ENCODE measurements around the gene JAZF1.

Gene JAZF1

GRCh38 chr7:28136420-28136819, 44.2 kb downstream of the JAZF1 start:
- DNase-seq (ENCODE audit: low read depth) = no peak

GRCh38 chr7:28135760-28136159, 44.8 kb downstream of the JAZF1 start:
- no peak for DNase-seq (ENCODE audit: low read depth)

- no peak for DNase-seq (ENCODE audit: low read depth)
These were observed 45.3 kb downstream of the JAZF1 start for GRCh38 chr7:28135315-28135714.

- no peak for DNase-seq (ENCODE audit: low read depth)
These were observed 46.7 kb downstream of the JAZF1 start for GRCh38 chr7:28133872-28134271.

- no peak for DNase-seq (ENCODE audit: low read depth)
These were observed 47.4 kb downstream of the JAZF1 start for GRCh38 chr7:28132959-28133870.

- DNase-seq (ENCODE audit: low read depth) = no peak
These were observed 50.3 kb downstream of the JAZF1 start for GRCh38 chr7:28130277-28130676.

- no peak for DNase-seq (ENCODE audit: low read depth)
These were observed 52.0 kb downstream of the JAZF1 start for GRCh38 chr7:28128608-28129007.

GRCh38 chr7:28126410-28127041, 54.1 kb downstream of the JAZF1 start:
- no peak for DNase-seq (ENCODE audit: low read depth)

GRCh38 chr7:28125431-28126409, 54.9 kb downstream of the JAZF1 start:
- DNase-seq (ENCODE audit: low read depth) = no peak

GRCh38 chr7:28124413-28124812, 56.2 kb downstream of the JAZF1 start:
- DNase-seq (ENCODE audit: low read depth) = no peak

GRCh38 chr7:28123752-28124151, 56.8 kb downstream of the JAZF1 start:
- DNase-seq (ENCODE audit: low read depth) = no peak

- DNase-seq (ENCODE audit: low read depth) = no peak
These were observed 59.1 kb downstream of the JAZF1 start for GRCh38 chr7:28121496-28121895.

GRCh38 chr7:28116041-28116440, 64.6 kb downstream of the JAZF1 start:
- DNase-seq (ENCODE audit: low read depth) = no peak

- no peak for DNase-seq (ENCODE audit: low read depth)
These were observed 65.3 kb downstream of the JAZF1 start for GRCh38 chr7:28115261-28115660.

GRCh38 chr7:28114056-28114455, 66.5 kb downstream of the JAZF1 start:
- DNase-seq (ENCODE audit: low read depth) = no peak

GRCh38 chr7:28112883-28113540, 67.6 kb downstream of the JAZF1 start:
- no peak for DNase-seq (ENCODE audit: low read depth)

- no peak for DNase-seq (ENCODE audit: low read depth)
These were observed 68.1 kb downstream of the JAZF1 start for GRCh38 chr7:28112467-28112866.

- DNase-seq (ENCODE audit: low read depth) = no peak
These were observed 68.6 kb downstream of the JAZF1 start for GRCh38 chr7:28112012-28112411.

GRCh38 chr7:28110427-28111012, 70.1 kb downstream of the JAZF1 start:
- no peak for DNase-seq (ENCODE audit: low read depth)

- DNase-seq (ENCODE audit: low read depth) = no peak
These were observed 71.8 kb downstream of the JAZF1 start for GRCh38 chr7:28108747-28109146.

GRCh38 chr7:28107960-28108359, 72.6 kb downstream of the JAZF1 start:
- no peak for DNase-seq (ENCODE audit: low read depth)
